Astrocyte of the cerebellum (primary cell): ENCODE measurements around the gene DENND6B.

Experiments
- DNase-seq: peaks from one replicate; pipeline ENCODE4 v3.0.0-alpha.2; 2011; ENCODE audit warnings: low read depth
- H3K4me3 ChIP-seq: 2 replicates; pipeline ENCODE4 v1.5.1; 2011; ENCODE audit warnings: mild to moderate bottlenecking, low read depth, low read length, moderate library complexity
- CTCF ChIP-seq: IDR thresholded peaks from 2 replicates; pipeline ENCODE4 v1.5.1; 2012; ENCODE audit warnings: low read length, low read depth, moderate library complexity, mild to moderate bottlenecking; ENCODE audit errors: missing control alignments
- in situ Hi-C: cut with HindIII; loops from 2 replicates; pipeline ENCODE4 v1.10.0; 2017; ENCODE audit warnings: low sequenced_read_pairs

Gene DENND6B

GRCh38 chr22:50319503-50319951, 7.3 kb downstream of the DENND6B start:
- no peak overlapping the region for H3K4me3 ChIP-seq
- no peak for TF ChIP-seq CTCF
- DNase-seq: no peak
- in situ Hi-C loops: no loop called here

- in situ Hi-C loops: no loop called here
- TF ChIP-seq CTCF: no peak
- H3K4me3 ChIP-seq: no peak overlapping the region
- no peak for DNase-seq
These were observed 8.0 kb downstream of the DENND6B start for GRCh38 chr22:50318698-50319411.

GRCh38 chr22:50318356-50318697, 8.5 kb downstream of the DENND6B start:
- H3K4me3 ChIP-seq: no peak overlapping the region
- in situ Hi-C loops: no loop called here
- DNase-seq: no peak
- TF ChIP-seq CTCF: no peak

- no peak for DNase-seq
- no peak for TF ChIP-seq CTCF
- in situ Hi-C loops: no loop called here
- H3K4me3 ChIP-seq: no peak overlapping the region
These were observed 9.1 kb downstream of the DENND6B start for GRCh38 chr22:50317674-50318073.

GRCh38 chr22:50317178-50317577, 9.6 kb downstream of the DENND6B start:
- TF ChIP-seq CTCF: no peak
- in situ Hi-C loops: no loop called here
- no peak overlapping the region for H3K4me3 ChIP-seq
- DNase-seq: no peak

- no peak for DNase-seq
- in situ Hi-C loops: no loop called here
- no peak for TF ChIP-seq CTCF
- no peak overlapping the region for H3K4me3 ChIP-seq
These were observed 10.4 kb downstream of the DENND6B start for GRCh38 chr22:50316114-50317065.
